Stromal cell of bone marrow (primary cell): ENCODE measurements around the gene SF3B6.
"Not testable (repeated sequence)": the region's sequence is repeated elsewhere in the genome, so short reads cannot be mapped to it uniquely, and the experiment has no call there.

Source experiments
- DNase-seq: peaks from one replicate; pipeline ENCODE4 v3.0.0-alpha.2; 2012; ENCODE audit warnings: low read depth

The SF3B6 gene

DNA sequence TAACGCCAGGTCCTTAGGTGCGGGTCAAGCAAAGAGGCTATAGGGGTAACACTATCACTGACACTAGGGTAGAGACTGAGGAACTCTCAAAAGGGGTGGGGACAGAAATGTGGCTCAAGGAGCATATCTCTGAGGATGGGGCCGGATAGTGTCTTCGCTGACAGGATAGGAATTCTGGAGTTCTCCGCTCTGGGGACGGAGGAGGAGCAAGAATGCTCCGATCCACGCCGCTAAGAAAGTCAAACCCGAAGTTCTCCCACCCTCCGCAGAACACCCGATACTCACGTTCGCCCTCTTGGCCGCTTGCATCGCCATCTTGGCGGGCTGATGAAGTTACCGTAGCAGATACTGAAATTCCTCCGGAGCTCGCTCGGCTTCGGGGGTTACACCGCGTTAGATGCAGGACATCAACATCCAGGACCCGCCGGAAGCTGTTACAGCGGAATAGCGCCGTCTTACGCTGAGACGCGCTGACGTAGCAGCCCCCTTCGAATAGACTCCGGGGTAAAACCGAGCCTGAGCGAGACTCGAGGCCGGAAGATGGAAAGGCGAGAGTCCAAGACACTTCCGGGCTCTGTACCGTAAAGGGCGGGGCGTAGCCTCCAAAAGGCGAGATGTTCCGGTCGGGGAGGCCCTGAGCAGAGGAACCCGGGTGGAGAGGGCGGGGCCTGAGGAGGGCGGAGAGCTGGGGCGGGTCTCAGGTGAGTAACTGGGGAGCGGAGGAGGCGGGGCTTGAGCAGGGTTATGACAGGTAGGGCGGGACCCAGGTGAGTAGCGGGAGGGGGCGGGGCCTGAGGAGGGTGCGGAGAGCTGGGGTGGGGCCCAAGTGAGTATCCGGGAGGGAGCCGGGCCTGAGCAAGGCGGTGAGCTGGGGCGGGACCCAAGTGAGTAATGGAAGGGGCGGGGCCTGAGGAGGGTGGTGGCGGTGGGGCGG lies at the start of gene SF3B6:
Gene SF3B6, minus strand, starts transcription at position 412 of the 934 bp plus-strand sequence. Its CDS starts 97 bp downstream, at position 315.
- DNase-seq = peak; percentile 99

DNA sequence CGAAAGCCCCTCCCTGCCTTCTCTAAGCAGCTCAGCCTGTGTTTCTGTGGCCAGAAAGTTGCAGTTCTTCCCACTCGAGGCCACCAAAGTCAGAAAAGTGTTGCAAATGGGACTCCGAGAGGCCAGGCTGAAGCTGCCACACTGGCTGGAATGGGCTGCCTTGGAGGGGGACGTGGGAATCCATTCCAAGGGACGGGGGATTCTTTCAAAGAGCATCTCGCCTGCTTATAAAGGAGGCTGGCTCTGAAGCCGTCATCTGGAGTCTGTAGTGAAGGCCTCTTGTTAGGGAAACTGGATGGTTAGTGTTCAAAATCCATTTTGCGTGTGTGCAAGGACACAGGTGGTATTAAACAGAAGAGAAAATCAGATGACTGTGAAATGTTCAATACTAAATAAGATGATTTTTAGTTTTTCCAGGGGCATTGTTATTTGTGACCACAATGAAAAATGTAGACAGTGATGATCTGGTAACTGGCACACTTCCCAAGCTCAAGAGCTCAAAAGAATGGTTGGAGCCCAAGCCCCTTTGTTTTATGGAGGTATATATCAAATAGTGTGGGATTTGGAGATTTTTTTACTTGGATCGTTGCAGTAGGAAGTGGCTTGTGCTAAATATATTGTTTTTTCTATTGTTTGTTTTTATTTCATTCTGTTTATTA lies 47.9 kb upstream of the SF3B6 start:
- peak; percentile 5 for DNase-seq

GRCh38 chr2:24123195-24123921 lies 47.2 kb upstream of the SF3B6 start, which contains the start of the genes FAM228B and PFN4:
Gene FAM228B (plus strand): TSS chr2:24123469. CDS start chr2:24124362, 893 bp downstream.
Gene PFN4 (minus strand): TSS chr2:24123334. CDS start chr2:24122535, 799 bp downstream.
- DNase-seq = peak; percentile 50

- no peak for DNase-seq
Observed at GRCh38 chr2:24122366-24123194, 46.5 kb upstream of the SF3B6 start.

- no peak for DNase-seq
Observed at GRCh38 chr2:24121469-24121868, 45.3 kb upstream of the SF3B6 start.

DNA sequence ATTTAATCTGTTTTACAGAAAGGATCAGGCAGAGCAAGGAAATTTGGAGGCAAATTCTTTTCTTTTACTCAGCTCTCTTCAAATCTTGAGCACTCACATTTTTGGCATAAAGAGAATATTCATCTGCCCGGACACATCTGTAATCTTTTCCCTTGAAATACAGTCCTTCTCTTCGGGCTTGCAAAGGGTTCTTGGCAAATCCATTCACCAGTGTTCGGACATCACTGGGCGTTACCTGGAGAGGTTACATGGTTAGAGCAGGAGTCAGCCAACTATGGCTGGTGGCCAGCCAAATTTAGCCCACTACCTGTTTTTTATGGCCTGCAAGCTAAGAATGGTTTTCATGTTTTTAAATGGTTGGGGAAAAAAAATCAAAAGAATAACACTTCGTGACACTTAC lies 44.9 kb upstream of the SF3B6 start:
- DNase-seq = no peak

DNA sequence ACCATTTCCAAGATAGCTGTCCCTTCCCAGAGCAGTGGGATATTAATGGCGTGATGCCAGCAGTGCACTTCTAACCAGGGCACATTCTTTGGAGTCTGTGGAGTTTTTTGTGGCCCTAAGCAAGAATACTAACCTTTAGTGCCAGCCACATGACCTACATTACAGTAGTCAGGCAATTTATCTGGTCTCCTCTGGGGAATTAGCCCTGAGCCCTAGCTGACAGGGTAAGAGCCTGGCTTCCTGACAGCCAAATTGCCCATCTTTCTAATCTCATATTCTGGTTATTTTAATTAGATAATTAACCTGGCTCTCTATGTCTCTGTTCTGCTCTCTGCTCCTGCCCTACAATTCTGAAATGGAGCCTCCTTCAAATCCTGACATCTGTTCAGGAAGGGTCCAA lies 41.8 kb upstream of the SF3B6 start:
- no peak for DNase-seq

DNA sequence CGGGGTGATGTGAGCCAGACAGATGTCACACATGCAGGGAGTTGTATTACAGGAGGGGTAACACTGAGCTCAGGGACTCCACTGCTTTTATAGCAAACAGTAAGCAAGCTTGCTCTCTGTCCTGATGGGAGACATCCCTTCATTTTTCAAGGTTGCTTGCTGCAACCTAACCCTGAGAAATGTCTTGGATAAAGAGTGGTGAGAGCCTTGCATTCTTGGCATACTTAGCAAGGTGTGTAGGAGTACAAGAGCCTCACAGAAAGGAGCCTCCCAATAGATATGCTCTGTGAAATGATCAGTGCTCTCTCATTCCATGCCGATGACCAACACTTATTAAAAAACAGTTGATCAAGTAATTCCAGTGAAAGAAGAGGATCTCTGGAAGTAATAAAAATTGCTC lies 38.9 kb upstream of the SF3B6 start:
- DNase-seq = no peak

DNA sequence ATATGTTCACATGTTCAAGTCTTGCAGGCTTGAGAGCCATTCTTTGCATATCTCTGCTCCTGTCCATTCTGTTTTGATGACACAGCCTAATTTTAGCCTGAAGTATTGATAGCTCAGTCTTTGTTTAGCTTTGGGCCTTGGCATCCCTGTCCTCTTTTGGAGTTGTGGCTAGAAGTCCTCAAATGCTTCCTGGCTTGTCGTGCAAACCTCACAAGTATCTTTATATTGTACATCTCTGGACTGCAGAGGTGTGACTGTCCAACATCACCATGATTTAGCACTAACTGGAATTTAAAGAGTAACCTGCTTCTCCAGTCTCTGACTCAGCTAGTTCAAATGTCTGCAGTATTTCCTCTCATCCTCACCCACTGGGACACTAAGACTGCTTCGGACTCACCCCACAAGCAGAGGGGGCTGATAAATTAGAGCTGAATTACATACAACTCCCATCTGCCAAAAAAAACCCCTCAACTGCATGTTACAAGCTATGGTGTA lies 35.3 kb upstream of the SF3B6 start:
- DNase-seq = no peak

DNA sequence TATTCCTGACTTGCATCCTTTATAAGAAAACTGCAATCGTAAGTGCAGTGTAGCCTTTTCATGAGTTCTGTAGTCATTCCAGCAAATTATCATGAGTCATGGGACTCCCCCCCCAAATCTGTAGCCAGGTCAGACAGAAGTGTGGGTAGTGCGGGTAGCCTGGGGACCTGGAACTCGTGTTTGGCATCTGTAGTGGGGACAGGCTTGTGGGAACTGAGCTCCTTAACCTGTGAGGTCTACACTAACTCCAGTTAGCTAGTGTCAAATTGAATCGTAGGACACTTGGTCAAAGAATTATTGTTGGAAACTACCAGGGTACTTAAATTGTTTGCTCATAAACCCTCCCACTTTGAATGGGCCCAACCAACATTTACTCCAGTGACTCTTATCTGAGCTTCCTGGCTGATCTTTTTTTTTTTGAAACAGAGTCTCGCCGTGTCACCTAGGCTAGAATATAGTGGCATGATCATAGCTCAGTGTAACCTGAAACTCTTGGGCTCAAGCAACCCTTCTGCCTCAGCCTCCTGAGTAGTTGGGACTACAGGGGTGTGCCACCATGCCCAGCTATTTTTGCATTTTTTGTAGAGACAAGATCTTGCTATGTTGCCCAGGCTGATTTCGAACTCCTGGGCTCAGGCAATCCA lies 34.7 kb upstream of the SF3B6 start:
- no peak for DNase-seq

GRCh38 chr2:24109431-24109830 lies 33.3 kb upstream of the SF3B6 start:
- DNase-seq = not testable (repeated sequence)

DNA sequence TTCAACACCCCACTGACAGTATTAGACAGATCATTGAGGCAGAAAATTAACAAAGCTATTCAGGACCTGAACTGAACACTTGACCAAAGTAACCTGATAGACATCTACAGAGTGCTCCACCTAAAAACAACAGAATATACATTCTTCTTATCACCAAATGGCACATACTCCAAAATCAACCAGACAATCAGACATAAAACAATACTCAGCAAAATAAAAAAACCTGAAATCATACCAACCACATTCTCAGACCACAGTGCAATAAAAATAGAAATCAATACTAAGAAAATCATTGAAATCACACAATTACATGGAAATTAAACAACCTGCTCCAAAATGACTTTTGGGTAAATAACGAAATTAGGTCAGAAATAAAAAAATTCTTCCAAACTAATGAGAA lies 31.2 kb upstream of the SF3B6 start:
- DNase-seq = no peak

DNA sequence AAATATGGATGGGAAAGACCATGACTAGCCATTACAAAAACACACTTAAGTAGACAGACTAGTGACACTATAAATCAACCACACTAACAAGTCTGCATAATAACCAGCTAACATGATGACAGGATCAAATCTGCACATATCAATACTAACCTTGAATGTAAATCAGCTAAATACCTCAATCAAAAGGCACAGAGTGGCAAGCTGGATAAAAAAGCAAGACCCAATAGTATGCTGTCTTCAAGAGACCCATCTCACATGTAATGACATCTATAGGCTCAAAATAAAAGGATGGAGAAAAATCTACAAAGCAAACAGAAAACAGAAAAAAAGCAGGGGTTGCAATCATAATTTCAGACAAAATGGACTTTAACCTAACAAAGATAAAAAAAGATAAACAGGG lies 30.7 kb upstream of the SF3B6 start:
- DNase-seq = no peak

DNA sequence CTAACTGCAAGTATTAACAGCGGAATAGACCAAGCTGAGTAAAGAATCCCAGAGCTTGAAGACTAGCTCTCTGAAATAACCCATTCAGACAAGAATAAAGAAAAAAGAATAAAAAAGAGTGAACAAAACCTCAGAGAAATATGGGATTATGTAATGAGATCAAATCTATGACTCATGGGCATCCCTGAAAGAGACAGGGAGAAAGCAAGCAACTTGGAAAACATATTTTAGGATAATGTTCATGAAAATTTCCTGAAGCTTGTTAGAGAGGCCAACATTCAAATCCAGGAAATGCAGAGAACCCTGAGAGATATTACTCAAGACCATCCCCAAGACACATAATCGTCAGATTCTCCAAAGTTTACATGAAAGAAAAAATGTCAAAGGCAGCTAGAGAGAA lies 29.7 kb upstream of the SF3B6 start:
- peak; percentile 30 for DNase-seq

- no peak for DNase-seq
Observed at GRCh38 chr2:24104906-24105305, 28.8 kb upstream of the SF3B6 start.

GRCh38 chr2:24104110-24104650 lies 28.1 kb upstream of the SF3B6 start:
- DNase-seq = no peak

DNA sequence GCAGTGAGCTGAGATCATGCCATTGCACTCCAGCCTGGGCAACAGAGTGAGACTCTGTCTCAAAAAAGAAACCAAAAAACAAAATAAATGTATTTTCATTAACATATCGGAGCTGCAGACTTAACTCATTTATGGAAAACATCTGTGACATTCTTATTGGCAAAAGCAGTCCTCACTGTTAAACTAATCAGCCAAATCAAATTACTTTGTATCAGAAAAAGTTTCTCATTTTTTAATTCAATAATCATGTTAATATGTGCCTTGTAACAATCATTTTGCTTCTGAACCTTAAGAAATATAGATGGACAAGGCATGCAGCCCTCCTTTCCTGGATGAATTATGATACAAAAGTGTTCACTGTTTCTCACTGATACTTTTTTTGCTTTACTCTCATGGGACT lies 26.6 kb upstream of the SF3B6 start:
- DNase-seq = no peak

- DNase-seq = no peak
Observed at GRCh38 chr2:24101992-24102391, 25.9 kb upstream of the SF3B6 start.

GRCh38 chr2:24100732-24101131 lies 24.6 kb upstream of the SF3B6 start:
- not testable (repeated sequence) for DNase-seq

DNA sequence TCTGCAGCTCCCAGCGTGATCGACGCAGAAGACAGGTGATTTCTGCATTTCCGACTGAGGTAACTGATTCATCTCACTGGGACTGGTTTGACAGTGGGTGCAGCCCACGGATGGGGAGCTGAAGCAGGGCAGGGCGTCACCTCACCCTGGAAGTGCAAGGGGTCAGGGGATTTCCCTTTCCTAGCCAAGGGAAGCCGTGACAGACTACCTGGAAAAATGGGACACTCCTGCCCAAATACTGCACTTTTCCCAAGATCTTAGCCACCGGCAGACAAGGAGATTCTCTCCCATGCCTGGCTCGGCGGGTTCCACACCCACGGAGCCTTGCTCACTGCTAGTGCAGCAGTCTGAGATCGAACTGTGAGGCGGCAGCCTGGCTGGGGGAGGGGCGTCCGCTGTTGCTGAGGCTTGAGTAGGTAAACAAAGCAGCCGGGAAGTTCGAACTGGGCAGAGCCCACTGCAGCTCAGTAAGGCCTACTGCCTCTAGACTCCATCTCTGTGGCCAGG lies 19.1 kb upstream of the SF3B6 start:
- DNase-seq = not testable (repeated sequence)
